HepG2 (cell line): ENCODE results near the gene RAB22A. TPM values are rescaled to one million over a fixed set of nuclear protein-coding genes. Genes with fewer than 3 reads are reported as not detected.

ENCODE experiments used
- ATAC-seq: fragments of 200-7000 bp; cut with Tn5 transposase; 3 replicates; pipeline ENCODE4 v1.9.1; 2020; ENCODE audit warnings: mild to moderate bottlenecking, moderate library complexity
- BruUV-seq: library from RNA; stranded (reverse); fragments of 400-500 nt; replicated peaks from 2 replicates; lab custom pipeline; 2021; lab: Mats Ljungman, UMichigan
- CTCF ChIA-PET: fragments of 300-600 bp; formaldehyde crosslinking; extraction: SDS; loops from one replicate; lab custom pipeline; 2021; ENCODE audit warnings: low total read pairs, inconsistent platforms, low intra/inter-chr PET ratio; lab: Yijun Ruan, JAX
- POLR2A ChIA-PET: fragments of 350-600 bp; sonication (Branson Sonifier 250); formaldehyde crosslinking; loops from one replicate; lab custom pipeline; 2020; ENCODE audit warnings: antibody characterized with exemption, inconsistent platforms; lab: Yijun Ruan, JAX
- DNase-seq: peaks from one replicate; pipeline ENCODE4 v3.0.0-alpha.2; 2015; ENCODE audit warnings: low spot score
- FAIRE-seq: peaks from 3 replicates; lab custom pipeline; 2011; peaks lifted over from hg19 to GRCh38; lab: Jason Lieb, UNC
- H2AFZ ChIP-seq: one replicate; pipeline ENCODE4 v1.6.1; 2011; ENCODE audit warnings: low read length, inconsistent platforms
- H3K27ac ChIP-seq: fragments of 300-600 bp; 3 replicates; pipeline ENCODE4 v1.8.0; 2011; ENCODE audit warnings: mixed run types, mild to moderate bottlenecking, mixed read lengths, low read length, inconsistent platforms; ENCODE audit not compliant: insufficient read depth; ENCODE audit errors: extremely low read length
- H3K27me3 ChIP-seq, 2 experiments: fragments of 200-600 bp in 1 of 2; 2 replicates in 1 of 2; 3 replicates in 1 of 2; pipeline versions ENCODE4 v1.6.0 to v1.8.0; 2011; ENCODE audit warnings: low read length in 2 of 2, mild to moderate bottlenecking in 2 of 2, moderate library complexity in 2 of 2, inconsistent platforms in 1 of 2; ENCODE audit not compliant: insufficient read depth in 2 of 2, control insufficient read depth in 1 of 2
- H3K36me3 ChIP-seq, 2 experiments: fragments of 200-600 bp in 1 of 2; replicated peaks in 1 of 2; 2 replicates in 1 of 2; 3 replicates in 1 of 2; pipeline versions ENCODE4 v1.5.1 to v1.8.0; 2011; ENCODE audit warnings: low read length in 2 of 2, inconsistent platforms in 1 of 2; ENCODE audit not compliant: insufficient read depth in 2 of 2, control insufficient read depth in 1 of 2
- H3K4me1 ChIP-seq: 2 replicates; pipeline ENCODE4 v1.5.1; 2012; ENCODE audit warnings: low read length, inconsistent platforms; ENCODE audit not compliant: insufficient read depth
- H3K4me2 ChIP-seq: 2 replicates; pipeline ENCODE4 v1.6.0; 2011; ENCODE audit warnings: low read depth, low read length, inconsistent platforms
- H3K4me3 ChIP-seq, 3 experiments: fragments of 200-600 bp in 1 of 3; sonication (generic), shearing (Covaris generic) in 1 of 3; replicated peaks in 1 of 3; 2 replicates each; pipeline ENCODE4 v1.5.1; 2011 to 2016; ENCODE audit warnings: low read length in 3 of 3, inconsistent platforms in 2 of 3, low read depth in 2 of 3, mild to moderate bottlenecking in 2 of 3, control low read depth in 1 of 3, mixed read lengths in 1 of 3; ENCODE audit not compliant: insufficient read depth in 1 of 3
- H3K79me2 ChIP-seq: one replicate; pipeline ENCODE4 v1.6.1; 2011; ENCODE audit warnings: low read length, inconsistent platforms; ENCODE audit not compliant: insufficient read depth
- H3K9ac ChIP-seq: 2 replicates; pipeline ENCODE4 v1.6.0; 2011; ENCODE audit warnings: mild to moderate bottlenecking, low read depth, low read length, inconsistent platforms; ENCODE audit not compliant: insufficient read depth
- H3K9me3 ChIP-seq: 2 replicates; pipeline ENCODE4 v1.5.1; 2012; ENCODE audit warnings: mild to moderate bottlenecking, low read length
- H4K20me1 ChIP-seq: 2 replicates; pipeline ENCODE4 v1.6.0; 2011; ENCODE audit warnings: inconsistent platforms, mild to moderate bottlenecking, low read length, moderate library complexity; ENCODE audit not compliant: insufficient read depth
- CREB1 ChIP-seq, 2 experiments: fragments of 450-650 bp in 1 of 2; IDR thresholded peaks; 2 replicates each; pipeline ENCODE4 v1.6.1; 2016 to 2017; ENCODE audit warnings: control low read depth in 1 of 2, mild to moderate bottlenecking in 1 of 2, missing compliant biosample characterization in 1 of 2, missing genetic modification characterization in 1 of 2
- E2F2 ChIP-seq: sonication (generic); formaldehyde crosslinking; IDR thresholded peaks from 2 replicates; pipeline ENCODE4 v1.4.0; 2020; ENCODE audit warnings: missing genetic modification reagents, borderline replicate concordance
- ELK4 ChIP-seq: sonication (generic); formaldehyde crosslinking; IDR thresholded peaks from 2 replicates; pipeline ENCODE4 v1.9.0; 2021; ENCODE audit warnings: missing genetic modification reagents, borderline replicate concordance
- FIP1L1 ChIP-seq: fragments of 200-400 bp; formaldehyde crosslinking; IDR thresholded peaks from 2 replicates; pipeline ENCODE4 v1.6.1; 2018; ENCODE audit warnings: low read depth, mild to moderate bottlenecking, low read length, moderate library complexity, borderline replicate concordance; ENCODE audit not compliant: insufficient read depth
- GATAD2A ChIP-seq: IDR thresholded peaks from 2 replicates; pipeline ENCODE4 v1.6.1; 2016
- GMEB1 ChIP-seq: sonication (generic); formaldehyde crosslinking; IDR thresholded peaks from 2 replicates; pipeline ENCODE4 v1.5.1; 2020; ENCODE audit warnings: missing genetic modification reagents, mild to moderate bottlenecking, borderline replicate concordance
- HOMEZ ChIP-seq: IDR thresholded peaks from 2 replicates; pipeline ENCODE4 v1.6.1; 2016; ENCODE audit warnings: low read depth
- HOXA3 ChIP-seq: sonication (generic); formaldehyde crosslinking; IDR thresholded peaks from 2 replicates; pipeline ENCODE4 v1.5.0; 2020; ENCODE audit warnings: missing genetic modification reagents
- ISX ChIP-seq: sonication (generic); formaldehyde crosslinking; conservative IDR thresholded peaks from 2 replicates; pipeline ENCODE4 v1.5.0; 2020; ENCODE audit warnings: missing genetic modification reagents
- POGZ ChIP-seq: sonication (generic); formaldehyde crosslinking; IDR thresholded peaks from 2 replicates; pipeline ENCODE4 v1.4.0; 2020; ENCODE audit warnings: mild to moderate bottlenecking, missing genetic modification reagents
- PRMT3 ChIP-seq: sonication (generic); formaldehyde crosslinking; IDR thresholded peaks from 2 replicates; pipeline ENCODE4 v1.8.1; 2022; ENCODE audit warnings: low read depth, mild to moderate bottlenecking, moderate library complexity, missing genetic modification reagents, borderline replicate concordance
- RFXANK ChIP-seq: IDR thresholded peaks from 2 replicates; pipeline ENCODE4 v1.6.1; 2016
- ZNF264 ChIP-seq: sonication (generic); formaldehyde crosslinking; IDR thresholded peaks from 2 replicates; pipeline ENCODE4 v1.4.0; 2020; ENCODE audit warnings: missing genetic modification reagents
- ZNF414 ChIP-seq: sonication (generic); formaldehyde crosslinking; IDR thresholded peaks from 2 replicates; pipeline ENCODE4 v1.5.0; 2020; ENCODE audit warnings: missing genetic modification reagents
- WGBS: methylation state at CpG from one replicate; pipeline ENCODE4 v1.1.6; 2017; ENCODE audit warnings: low lambda C conversion rate; 5-methylcytosine and 5-hydroxymethylcytosine counted together
- in situ Hi-C: cut with HindIII; loops from 2 replicates; pipeline ENCODE4 v1.10.0; 2017; ENCODE audit warnings: low pct_unique_long_range_greater_than_20kb; ENCODE audit not compliant: extremely low pct_ligation_motif_present
- intact Hi-C: fragments of 100-400 bp; cut with micrococcal nuclease; formaldehyde crosslinking; loops from one replicate; pipeline ENCODE4 v1.10.0; 2022; ENCODE audit not compliant: unreplicated experiment
- polyA plus RNA-seq, 8 experiments: library from polyadenylated mRNA; depleted of rRNA in 3 of 8; stranded (reverse) in 7 of 8; unstranded in 1 of 8; fragments of >200 nt; fragmentation: Illumina TruSeq in 4 of 8; extraction: Trizol in 4 of 8; gene quantifications; 2 replicates each; pipeline versions ENCODE4 v1.2.1 to v1.2.3, GENCODE V29; 2011 to 2016; ENCODE audit warnings: low read depth in 4 of 8, missing spikeins in 1 of 8, mixed read lengths in 1 of 8; ENCODE audit not compliant: insufficient read depth in 1 of 8
- total RNA-seq, 5 experiments: library from RNA; depleted of rRNA; stranded (reverse); fragments of >200 nt; fragmentation: Illumina TruSeq; extraction: Trizol; gene quantifications; 2 replicates each; pipeline ENCODE4 v1.2.3, GENCODE V29; 2016; ENCODE audit warnings: low read depth in 1 of 5

Gene RAB22A
- total and polyA plus RNA-seq, 2 of the 13 experiments (the other 11 are each of a cell fraction or from before 2014, with no cell fraction given) = 10.7 to 11.2 TPM

- no TSS peak for BruUV-seq
- 93% methylated on average over 11 of the region's 11 CpGs for WGBS
- TF ChIP-seq CREB1 (IDR thresholded peaks at IDR 0.05) (no peak), CREB1 (CRISPR knock-in tag; IDR thresholded peaks at IDR 0.05) (no peak), RFXANK (CRISPR knock-in tag) (no peak), PRMT3 (no peak), E2F2 (no peak), POGZ (CRISPR knock-in tag) (no peak), ELK4 (no peak), ISX (CRISPR knock-in tag) (no peak), HOXA3 (CRISPR knock-in tag) (no peak), GATAD2A (no peak), FIP1L1 (no peak), HOMEZ (no peak), ZNF264 (CRISPR knock-in tag) (no peak), ZNF414 (CRISPR knock-in tag) (no peak), GMEB1 (no peak)
- intact Hi-C loops = no loop called here
- no peak overlapping the region for H3K9ac ChIP-seq
- H4K20me1 ChIP-seq = peaks cover 25% of the 10 kb centered on the region
- peaks cover 0 to 3% of the 10 kb centered on the region in 2 experiments; a peak in 2 of 5 replicates for H3K36me3 ChIP-seq
- no peak overlapping the region for H3K4me2 ChIP-seq
- H2AFZ ChIP-seq = no peak overlapping the region
- no peaks in the 10 kb centered on the region for H3K27me3 ChIP-seq
- CTCF ChIA-PET = no interaction called here
- in situ Hi-C loops = no loop called here
- ATAC-seq (no peak), FAIRE-seq (no peak), DNase-seq (no peak)
- no peak overlapping the region for H3K27ac ChIP-seq
- peaks cover 72% of the 10 kb centered on the region for H3K4me1 ChIP-seq
- no peak overlapping the region for H3K4me3 ChIP-seq
- H3K79me2 ChIP-seq = peaks cover 100% of the 10 kb centered on the region
- no peaks in the 10 kb centered on the region for H3K9me3 ChIP-seq
- POLR2A ChIA-PET = interaction anchor here (1.3 to 2.0 kb wide), 3 partner anchors 12 to 96 kb away, joined by 3 to 8 read pairs (median 4); partner anchors contain the start of genes RAB22A and VAPB
Measured at GRCh38 chr20:58405504-58406291, 96.2 kb downstream of the RAB22A start.
